ENCODE data around the gene PSME3. TPM values are rescaled to one million over a fixed set of nuclear protein-coding genes. Genes with fewer than 3 reads are reported as not detected.
"Not testable (repeated sequence)": the region's sequence is repeated elsewhere in the genome, so short reads cannot be mapped to it uniquely, and the experiment has no call there.

Gene PSME3
- total RNA-seq, 3 donors from 2014 or later, result 87.7 to 112 (median 91.8) TPM

GRCh38 chr17:42852351-42852750, 19.2 kb downstream of the PSME3 start:
- H3K36me3 ChIP-seq (ENCODE audit: low read depth), result no peaks in the 10 kb centered on the region
- DNase-seq (peak in 1 of 3 donors; percentile 31), ATAC-seq (no peak)
- H3K4me1 ChIP-seq (ENCODE audit: low read depth), result no peaks in the 10 kb centered on the region
- no peak overlapping the region for H3K4me3 ChIP-seq
- intact Hi-C loops (cut with DNase I, micrococcal nuclease), result no loop called here
- H3K9me3 ChIP-seq, result no peaks in the 10 kb centered on the region
- TF ChIP-seq, protein P1, sequence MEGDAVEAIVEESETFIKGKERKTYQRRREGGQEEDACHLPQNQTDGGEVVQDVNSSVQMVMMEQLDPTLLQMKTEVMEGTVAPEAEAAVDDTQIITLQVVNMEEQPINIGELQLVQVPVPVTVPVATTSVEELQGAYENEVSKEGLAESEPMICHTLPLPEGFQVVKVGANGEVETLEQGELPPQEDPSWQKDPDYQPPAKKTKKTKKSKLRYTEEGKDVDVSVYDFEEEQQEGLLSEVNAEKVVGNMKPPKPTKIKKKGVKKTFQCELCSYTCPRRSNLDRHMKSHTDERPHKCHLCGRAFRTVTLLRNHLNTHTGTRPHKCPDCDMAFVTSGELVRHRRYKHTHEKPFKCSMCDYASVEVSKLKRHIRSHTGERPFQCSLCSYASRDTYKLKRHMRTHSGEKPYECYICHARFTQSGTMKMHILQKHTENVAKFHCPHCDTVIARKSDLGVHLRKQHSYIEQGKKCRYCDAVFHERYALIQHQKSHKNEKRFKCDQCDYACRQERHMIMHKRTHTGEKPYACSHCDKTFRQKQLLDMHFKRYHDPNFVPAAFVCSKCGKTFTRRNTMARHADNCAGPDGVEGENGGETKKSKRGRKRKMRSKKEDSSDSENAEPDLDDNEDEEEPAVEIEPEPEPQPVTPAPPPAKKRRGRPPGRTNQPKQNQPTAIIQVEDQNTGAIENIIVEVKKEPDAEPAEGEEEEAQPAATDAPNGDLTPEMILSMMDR (IDR thresholded peaks at IDR 0.05), result no peak

DNA sequence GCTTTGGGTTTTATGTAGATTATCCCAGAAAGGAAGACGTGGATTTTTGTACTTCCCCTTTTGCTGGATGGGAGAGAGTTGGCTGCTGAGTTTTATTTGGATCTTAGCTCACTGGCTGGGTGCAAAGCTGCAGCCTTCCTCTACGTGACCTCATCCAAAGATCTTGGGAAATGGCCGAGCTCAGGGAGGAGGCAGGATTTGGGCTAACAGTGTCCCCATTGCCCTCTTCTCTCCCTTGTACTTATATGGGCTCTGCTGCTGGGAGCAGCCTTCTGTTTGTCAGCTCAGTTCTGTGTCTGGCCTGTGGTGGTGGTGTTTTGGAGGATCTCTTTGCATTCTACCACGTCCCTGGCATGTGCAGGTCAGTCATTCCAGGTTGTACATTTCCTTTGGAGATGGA, 19.8 kb downstream of the PSME3 start:
- peak in 1 of 3 donors; percentile 7 for DNase-seq
- Histone ChIP-seq H3K9me3 (no peaks in the 10 kb centered on the region), H3K4me1 (ENCODE audit: low read depth) (no peaks in the 10 kb centered on the region), H3K4me3 (no peak overlapping the region), H3K36me3 (ENCODE audit: low read depth) (no peaks in the 10 kb centered on the region)
- TF ChIP-seq, protein P1 (IDR thresholded peaks at IDR 0.05), result no peak
- peak; percentile 11 for ATAC-seq
- intact Hi-C loops (cut with DNase I, micrococcal nuclease), result no loop called here

- no peaks in the 10 kb centered on the region for H3K4me1 ChIP-seq (ENCODE audit: low read depth)
- intact Hi-C loops (cut with DNase I, micrococcal nuclease), result no loop called here
- peak; percentile 8 for ATAC-seq
- H3K9me3 ChIP-seq, result no peaks in the 10 kb centered on the region
- no peak overlapping the region for H3K4me3 ChIP-seq
- TF ChIP-seq, protein P1 (IDR thresholded peaks at IDR 0.05), result no peak
- peak in 1 of 3 donors; percentile 19 for DNase-seq
- H3K36me3 ChIP-seq (ENCODE audit: low read depth), result no peaks in the 10 kb centered on the region
These were observed 20.4 kb downstream of the PSME3 start for GRCh38 chr17:42853597-42853967.

DNA sequence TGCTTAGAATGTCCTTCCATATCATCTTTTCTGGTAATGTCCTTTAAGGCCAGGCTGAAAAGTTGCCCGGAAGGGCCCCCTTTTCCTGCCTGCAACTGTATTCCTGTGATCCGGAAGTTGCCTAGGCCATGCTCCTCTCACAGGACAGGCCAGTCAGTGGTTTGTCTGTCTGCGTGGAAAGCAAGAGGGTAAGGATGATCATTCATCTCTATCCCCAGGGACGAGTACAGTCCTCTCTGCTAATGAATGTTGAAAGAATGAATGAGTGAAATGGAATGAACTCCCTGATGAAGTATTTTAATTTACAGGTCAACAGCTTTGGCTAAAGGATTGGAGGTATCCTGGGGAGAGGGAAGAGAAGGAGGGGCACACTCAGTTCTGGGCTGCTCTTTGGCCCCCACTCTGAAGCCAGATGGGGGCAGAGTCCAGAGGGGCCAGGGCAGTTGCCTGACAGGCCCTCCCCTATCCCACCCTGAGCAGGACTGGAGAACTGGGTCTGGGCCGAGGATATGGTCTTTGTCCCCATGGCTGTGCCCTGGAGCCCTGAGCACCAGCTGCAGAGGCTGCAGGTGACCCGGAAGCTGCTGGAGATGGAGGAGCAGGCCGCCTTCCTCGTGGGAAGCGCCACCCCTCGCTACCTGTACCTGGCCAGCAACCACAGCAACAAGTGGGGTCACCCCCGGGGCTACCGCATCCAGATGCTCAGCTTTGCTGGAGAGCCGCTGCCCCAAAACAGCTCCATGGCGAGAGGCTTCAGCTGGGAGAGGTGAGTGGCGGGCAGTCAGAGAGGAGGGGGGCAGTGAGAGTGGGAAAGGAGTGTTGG, 21.0 kb downstream of the PSME3 start:
- peak in 1 of 3 donors; percentile 40 for DNase-seq
- H3K4me1 ChIP-seq (ENCODE audit: low read depth), result no peaks in the 10 kb centered on the region

DNA sequence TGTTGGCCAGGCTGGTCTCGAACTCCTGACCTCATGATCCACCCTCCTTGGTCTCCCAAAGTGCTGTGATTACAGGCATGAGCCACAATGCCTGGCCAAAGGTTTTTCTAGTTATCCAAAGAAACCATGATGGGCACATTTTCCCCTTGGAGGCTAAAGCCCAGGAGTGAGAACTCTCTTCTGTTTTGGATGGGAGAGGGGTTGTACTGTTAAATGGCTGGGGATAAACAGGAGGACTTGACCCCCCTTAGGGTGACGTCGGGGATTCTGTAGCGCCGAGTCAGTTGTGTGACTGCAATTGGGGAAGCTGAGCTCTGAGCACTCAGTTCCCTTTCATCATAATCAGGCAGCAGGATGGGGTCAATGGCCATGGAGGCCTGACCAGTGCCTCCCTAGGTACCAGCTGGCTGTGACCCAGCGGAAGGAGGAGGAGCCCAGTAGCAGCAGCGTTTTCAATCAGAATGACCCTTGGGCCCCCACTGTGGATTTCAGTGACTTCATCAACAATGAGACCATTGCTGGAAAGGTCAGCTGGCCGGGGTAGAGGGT, 21.9 kb downstream of the PSME3 start:
- ATAC-seq (no peak), DNase-seq (peak in 1 of 3 donors; percentile 15)
- intact Hi-C loops (cut with DNase I, micrococcal nuclease), result no loop called here
- Histone ChIP-seq H3K9me3 (no peaks in the 10 kb centered on the region), H3K4me3 (no peak overlapping the region), H3K36me3 (ENCODE audit: low read depth) (no peaks in the 10 kb centered on the region), H3K4me1 (ENCODE audit: low read depth) (no peaks in the 10 kb centered on the region)
- TF ChIP-seq, protein P1 (IDR thresholded peaks at IDR 0.05), result no peak

More for the DNA sequence above, 21.0 kb downstream of the PSME3 start:
- no peaks in the 10 kb centered on the region for H3K9me3 ChIP-seq
- intact Hi-C loops (cut with DNase I, micrococcal nuclease), result no loop called here
- TF ChIP-seq, protein P1 (IDR thresholded peaks at IDR 0.05), result no peak
- no peaks in the 10 kb centered on the region for H3K36me3 ChIP-seq (ENCODE audit: low read depth)
- no peak overlapping the region for H3K4me3 ChIP-seq
- ATAC-seq, result no peak

- DNase-seq, result peak in 1 of 3 donors; percentile 1
- H3K36me3 ChIP-seq (ENCODE audit: low read depth); intact Hi-C loops (cut with DNase I, micrococcal nuclease); H3K4me1 ChIP-seq (ENCODE audit: low read depth); H3K9me3 ChIP-seq; ATAC-seq; H3K4me3 ChIP-seq: not testable (repeated sequence)
These were observed 22.9 kb downstream of the PSME3 start for GRCh38 chr17:42856093-42856492.

- ATAC-seq; H3K36me3 ChIP-seq (ENCODE audit: low read depth); H3K4me1 ChIP-seq (ENCODE audit: low read depth); H3K9me3 ChIP-seq; intact Hi-C loops (cut with DNase I, micrococcal nuclease); H3K4me3 ChIP-seq: not testable (repeated sequence)
- peak in 1 of 3 donors; percentile 21 for DNase-seq
These were observed 23.3 kb downstream of the PSME3 start for GRCh38 chr17:42856516-42856915.
